ENCODE data around the gene TRMT61A. TPM values are rescaled to one million over a fixed set of nuclear protein-coding genes. Genes with fewer than 3 reads are reported as not detected.
A peak's percentile ranks its signal among the peaks of the same experiment; 100 is the strongest.

TRMT61A gene
- polyA plus RNA-seq, 1 experiment = 11.7 TPM

- no peak for DNase-seq (ENCODE audit: low read depth)
- Histone ChIP-seq H3K36me3 (ENCODE audit: control insufficient read depth, insufficient read depth, low read length) (no peaks in the 10 kb centered on the region), H3K27me3 (ENCODE audit: control insufficient read depth, insufficient read depth, low read length) (no peaks in the 10 kb centered on the region), H3K4me3 (ENCODE audit: low read depth, low read length) (no peak overlapping the region)
- POLR2A ChIA-PET = no interaction called here
- no peak for TF ChIP-seq CTCF (IDR thresholded peaks at IDR 0.05; ENCODE audit: insufficient read depth, low read depth, low read length)
- CTCF ChIA-PET = interaction anchor here (0.7 to 15.2 kb wide), 5 partner anchors 9 to 44 kb away, joined by 4 to 228 read pairs (median 12); partner anchors contain the start of gene CKB
These were observed 16.4 kb downstream of the TRMT61A start for GRCh38 chr14:103545219-103545914.

- DNase-seq (ENCODE audit: low read depth) = no peak
These were observed 17.1 kb downstream of the TRMT61A start for GRCh38 chr14:103545915-103546651.

GRCh38 chr14:103546652-103547454, 17.9 kb downstream of the TRMT61A start:
- DNase-seq (ENCODE audit: low read depth) = no peak
- ChIA-PET POLR2A (no interaction called here), CTCF (interaction anchor here (0.5 to 15.2 kb wide), 14 partner anchors 8 to 118 kb away, joined by 3 to 228 read pairs (median 6); partner anchors contain the start of genes CKB and TRMT61A)
- Histone ChIP-seq H3K27me3 (ENCODE audit: control insufficient read depth, insufficient read depth, low read length) (no peaks in the 10 kb centered on the region), H3K4me3 (ENCODE audit: low read depth, low read length) (no peak overlapping the region), H3K36me3 (ENCODE audit: control insufficient read depth, insufficient read depth, low read length) (no peaks in the 10 kb centered on the region)
- peak; percentile 88 for TF ChIP-seq CTCF (IDR thresholded peaks at IDR 0.05; ENCODE audit: insufficient read depth, low read depth, low read length)

More at GRCh38 chr14:103545915-103546651, 17.1 kb downstream of the TRMT61A start:
- Histone ChIP-seq H3K27me3 (ENCODE audit: control insufficient read depth, insufficient read depth, low read length) (no peaks in the 10 kb centered on the region), H3K4me3 (ENCODE audit: low read depth, low read length) (no peak overlapping the region), H3K36me3 (ENCODE audit: control insufficient read depth, insufficient read depth, low read length) (no peaks in the 10 kb centered on the region)
- no peak for TF ChIP-seq CTCF (IDR thresholded peaks at IDR 0.05; ENCODE audit: insufficient read depth, low read depth, low read length)
- CTCF ChIA-PET = interaction anchor here (0.7 to 15.2 kb wide), 6 partner anchors 9 to 45 kb away, joined by 4 to 228 read pairs (median 10); partner anchors contain the start of gene CKB
- POLR2A ChIA-PET = no interaction called here

GRCh38 chr14:103547455-103547940, 18.5 kb downstream of the TRMT61A start:
- no peak for DNase-seq (ENCODE audit: low read depth)
- Histone ChIP-seq H3K27me3 (ENCODE audit: control insufficient read depth, insufficient read depth, low read length) (no peaks in the 10 kb centered on the region), H3K36me3 (ENCODE audit: control insufficient read depth, insufficient read depth, low read length) (no peaks in the 10 kb centered on the region), H3K4me3 (ENCODE audit: low read depth, low read length) (no peak overlapping the region)
- POLR2A ChIA-PET = no interaction called here
- TF ChIP-seq CTCF (IDR thresholded peaks at IDR 0.05; ENCODE audit: insufficient read depth, low read depth, low read length) = no peak
- CTCF ChIA-PET = interaction anchor here (0.5 to 15.2 kb wide), 14 partner anchors 9 to 117 kb away, joined by 3 to 228 read pairs (median 6); partner anchors contain the start of genes CKB and TRMT61A

Data from BJ (cell line).